Heart right ventricle (tissue), 16 donors: Measurements from ENCODE around the gene CDH12. TPM values are rescaled to one million over a fixed set of nuclear protein-coding genes. Genes with fewer than 3 reads are reported as not detected.

ENCODE experiments used
- ATAC-seq, 8 donors: fragments of 200-7000 bp; cut with Tn5 transposase; one replicate each; pipeline ENCODE4 v1.9.1; 2020; ENCODE audit warnings: mild to moderate bottlenecking in 8 of 8, moderate library complexity in 8 of 8, moderate number of reproducible peaks in 1 of 8
- DNase-seq, 2 donors: peaks; one replicate each; pipeline ENCODE4 v3.0.0-alpha.2; 2020
- H3K27ac ChIP-seq, 10 donors: fragments of 200-600 bp; sonication (generic) in 2 of 10; one replicate each; pipeline versions ENCODE4 v1.5.0 to v1.8.0; 2020 to 2022; ENCODE audit warnings: mild to moderate bottlenecking in 3 of 10
- H3K27me3 ChIP-seq, 7 donors: fragments of 200-600 bp; one replicate each; pipeline ENCODE4 v1.8.0; 2021 to 2022; ENCODE audit warnings: mild to moderate bottlenecking in 2 of 7
- H3K36me3 ChIP-seq, 9 donors: fragments of 200-600 bp; sonication (generic) in 1 of 9; one replicate each; pipeline versions ENCODE4 v1.5.0 to v1.8.0; 2020 to 2022; ENCODE audit warnings: mild to moderate bottlenecking in 2 of 9
- H3K4me1 ChIP-seq, 9 donors: fragments of 200-600 bp; sonication (generic) in 1 of 9; one replicate each; pipeline versions ENCODE4 v1.5.0 to v1.8.0; 2020 to 2022; ENCODE audit warnings: mild to moderate bottlenecking in 4 of 9
- H3K4me3 ChIP-seq, 10 donors: fragments of 200-600 bp; sonication (generic) in 2 of 10; one replicate each; pipeline versions ENCODE4 v1.5.0 to v1.8.0; 2020 to 2022; ENCODE audit warnings: mild to moderate bottlenecking in 7 of 10, moderate library complexity in 2 of 10
- H3K9me3 ChIP-seq, 11 donors: fragments of 200-600 bp in 10 of 11; sonication (generic) in 2 of 11; one replicate each; pipeline versions ENCODE4 v1.5.0 to v1.8.0; 2013 to 2022; ENCODE audit warnings: mild to moderate bottlenecking in 2 of 11, control low read depth in 1 of 11, moderate library complexity in 1 of 11
- WGBS, 2 donors: extraction: QIAGEN DNeasy Blood & Tissue Kit; methylation state at CpG; one replicate each; pipeline ENCODE4 v1.1.7; 2013; ENCODE audit warnings: inconsistent platforms in 1 of 2; 5-methylcytosine and 5-hydroxymethylcytosine counted together
- intact Hi-C, 10 donors: fragments of 100-400 bp; cut with DNase I; formaldehyde crosslinking; loops; one replicate each; pipeline versions ENCODE4 v1.11.1 to v1.14.2; 2022
- polyA plus RNA-seq, 2 donors: library from polyadenylated mRNA; stranded (reverse); fragments of 200-250 nt; gene quantifications; one replicate each; pipeline ENCODE4 v1.2.3, GENCODE V29; 2013
- total RNA-seq, 10 donors: library from RNA; stranded (reverse); fragmentation: NEBNext Ultra II Directional in 3 of 10; extraction: Animal tissue kit (Norgen Biotek cat#: 25700) in 3 of 10; gene quantifications; one replicate each; pipeline versions ENCODE4 v1.2.1 to v1.2.4, GENCODE V29; 2021 to 2023
- TF ChIP-seq, protein P1 (sequence below), 9 donors: fragments of 200-600 bp; sonication (generic) in 2 of 9; IDR thresholded peaks; one replicate each; pipeline versions ENCODE4 v1.5.0 to v1.8.0; 2021 to 2022; ENCODE audit warnings: antibody characterized with exemption in 9 of 9, mild to moderate bottlenecking in 5 of 9, moderate library complexity in 1 of 9
- donor health status: Arrhythmogenic right ventricular cardiomyopathy.
- donor health status: ischemic (EF 13 %, LVEDD 7.1; RV severe dilation, severe dysfunction).
- donor health status: healthy with polysubstance abuse.
- donor health status: DM: no; HTN: yes; CAD: no.
- donor health status: DM: no; HTN: no; CAD: no.
- donor health status: ischemic (EF 25% LVEDD 6.9; RV normal size, moderate dysfunction).
- donor health status: ischemic (EF 25% LVEDD 5.7; RV mildly dilated, moderate dysfunction).
- donor health status: healthy.
- donor health status: DM: yes; HTN: yes; CAD: no.
- donor health status: Ischemic cardiomyopathy.
- donor health status: ischemic (EF 35%, LVEDD 5.7; RV mildly dilated, moderate dysfunction).
- donor health status: nonischemic (EF 11% LVEDD 7.7; RV severe dilation, severe dysfunction).
- donor health status: DM: yes; HTN: yes; CAD: no.
- donor health status: PGD.
- donor health status: ischemic (EF 29% LVEDD 5.4; RV normal size, mild dysfunction).
- donor health status: nonischemic (EF 23%, LVEDD 6.1; RV moderate dilation, normal function).

CDH12 gene
- total and polyA plus RNA-seq, 12 donors, result not detected

DNA sequence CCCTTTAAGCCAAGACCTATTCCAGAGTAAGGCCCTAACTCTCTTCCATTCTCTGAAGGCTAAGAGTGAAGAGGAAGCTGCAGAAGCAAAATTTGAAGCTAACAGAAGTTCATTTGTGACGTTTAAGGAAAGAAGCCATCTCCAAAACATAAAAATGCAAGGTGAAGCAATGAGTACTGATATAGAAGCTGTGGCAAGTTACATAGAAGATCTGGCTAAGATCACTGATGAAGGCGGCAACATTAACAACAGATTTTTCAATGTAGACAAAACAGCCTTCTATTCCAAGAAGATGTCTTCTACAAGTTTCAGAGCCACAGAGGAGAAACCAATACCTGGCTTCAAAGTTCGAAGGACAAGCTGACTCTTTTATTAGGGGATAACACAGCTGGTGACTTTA, 1143.4 kb downstream of the CDH12 start:
- ATAC-seq, result no peak
- 87 to 94% methylated on average over 3 of the region's 3 CpGs for WGBS, 2 donors
- H3K36me3 ChIP-seq, result no peaks in the 10 kb centered on the region
- intact Hi-C loops, result no loop called here
- no peaks in the 10 kb centered on the region for H3K4me1 ChIP-seq
- no peak overlapping the region for H3K27ac ChIP-seq
- no peaks in the 10 kb centered on the region for H3K9me3 ChIP-seq
- TF ChIP-seq, protein P1, sequence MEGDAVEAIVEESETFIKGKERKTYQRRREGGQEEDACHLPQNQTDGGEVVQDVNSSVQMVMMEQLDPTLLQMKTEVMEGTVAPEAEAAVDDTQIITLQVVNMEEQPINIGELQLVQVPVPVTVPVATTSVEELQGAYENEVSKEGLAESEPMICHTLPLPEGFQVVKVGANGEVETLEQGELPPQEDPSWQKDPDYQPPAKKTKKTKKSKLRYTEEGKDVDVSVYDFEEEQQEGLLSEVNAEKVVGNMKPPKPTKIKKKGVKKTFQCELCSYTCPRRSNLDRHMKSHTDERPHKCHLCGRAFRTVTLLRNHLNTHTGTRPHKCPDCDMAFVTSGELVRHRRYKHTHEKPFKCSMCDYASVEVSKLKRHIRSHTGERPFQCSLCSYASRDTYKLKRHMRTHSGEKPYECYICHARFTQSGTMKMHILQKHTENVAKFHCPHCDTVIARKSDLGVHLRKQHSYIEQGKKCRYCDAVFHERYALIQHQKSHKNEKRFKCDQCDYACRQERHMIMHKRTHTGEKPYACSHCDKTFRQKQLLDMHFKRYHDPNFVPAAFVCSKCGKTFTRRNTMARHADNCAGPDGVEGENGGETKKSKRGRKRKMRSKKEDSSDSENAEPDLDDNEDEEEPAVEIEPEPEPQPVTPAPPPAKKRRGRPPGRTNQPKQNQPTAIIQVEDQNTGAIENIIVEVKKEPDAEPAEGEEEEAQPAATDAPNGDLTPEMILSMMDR (IDR thresholded peaks at IDR 0.05), result no peak
- H3K27me3 ChIP-seq, result no peaks in the 10 kb centered on the region
- no peak overlapping the region for H3K4me3 ChIP-seq
- no peak for DNase-seq

DNA sequence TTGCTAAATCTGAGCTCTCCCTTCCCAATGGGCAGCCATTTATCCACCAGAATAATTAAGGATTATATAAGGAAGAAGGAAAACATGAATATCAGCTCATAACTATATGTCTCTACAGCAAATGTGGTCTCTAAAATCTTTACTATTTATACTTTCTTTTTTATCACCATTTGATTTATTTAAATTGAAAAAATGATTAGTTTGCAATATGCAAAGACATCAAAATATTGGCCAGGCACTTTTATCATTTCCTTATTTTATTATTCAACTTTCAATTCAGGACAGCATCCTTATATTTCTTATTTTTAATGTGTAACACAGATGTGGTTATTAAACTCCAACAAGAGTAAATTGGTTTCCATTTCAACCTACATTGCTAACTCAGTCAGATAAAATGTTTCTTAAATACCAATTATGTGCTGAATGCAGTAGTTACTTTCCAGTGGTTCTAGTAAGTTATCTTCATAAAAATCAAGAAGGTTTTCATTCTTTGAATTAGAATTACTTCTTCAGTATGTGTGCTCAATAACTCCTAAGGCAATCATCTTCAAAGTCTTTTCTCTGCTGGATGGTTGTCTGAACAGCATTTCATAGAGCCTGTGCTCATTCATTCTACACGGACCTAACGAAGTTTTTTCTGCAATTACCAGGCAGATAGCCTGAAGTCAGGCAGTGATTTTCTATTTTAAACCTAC, 1148.0 kb downstream of the CDH12 start:
- 48 to 58% methylated on average over 2 of the region's 2 CpGs for WGBS, 2 donors
- no peaks in the 10 kb centered on the region for H3K27me3 ChIP-seq
- DNase-seq (no peak), ATAC-seq (no peak)
- H3K27ac ChIP-seq, result no peak overlapping the region
- no peaks in the 10 kb centered on the region for H3K9me3 ChIP-seq
- H3K4me1 ChIP-seq, result no peaks in the 10 kb centered on the region
- H3K36me3 ChIP-seq, result no peaks in the 10 kb centered on the region
- intact Hi-C loops, result no loop called here
- TF ChIP-seq, protein P1 (IDR thresholded peaks at IDR 0.05), result no peak
- H3K4me3 ChIP-seq, result no peak overlapping the region

DNA sequence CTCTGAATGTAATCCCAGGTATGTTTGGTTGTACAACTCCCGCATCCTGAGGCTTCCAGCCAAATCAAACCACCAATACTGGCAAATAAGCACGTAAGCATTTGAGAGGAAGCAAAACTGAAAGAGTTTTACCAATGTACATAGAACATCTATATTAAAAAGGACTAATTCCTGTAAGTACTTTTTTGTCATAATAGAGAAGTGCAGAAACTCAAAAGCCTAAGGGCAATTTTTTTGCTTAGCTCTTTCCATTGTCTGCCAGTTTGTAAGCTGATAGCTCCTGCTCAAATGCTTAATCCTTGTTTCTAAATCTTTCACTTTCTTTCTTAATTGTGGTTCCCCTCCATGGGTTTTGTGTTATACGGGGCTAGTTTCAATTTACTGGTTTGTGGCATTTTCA, 1151.8 kb downstream of the CDH12 start:
- Histone ChIP-seq H3K4me3 (no peak overlapping the region), H3K9me3 (peaks cover 0 to 11% (median 4%) of the 10 kb centered on the region in 11 donors), H3K4me1 (no peaks in the 10 kb centered on the region), H3K27ac (no peak overlapping the region), H3K27me3 (no peaks in the 10 kb centered on the region), H3K36me3 (no peaks in the 10 kb centered on the region)
- intact Hi-C loops, result no loop called here
- DNase-seq (no peak), ATAC-seq (no peak)
- 78 to 84% methylated on average over 3 of the region's 3 CpGs for WGBS, 2 donors
- TF ChIP-seq, protein P1 (IDR thresholded peaks at IDR 0.05), result no peak
